H1 (cell line): Measurements from ENCODE around the gene MMP25. TPM values are rescaled to one million over a fixed set of nuclear protein-coding genes. Genes with fewer than 3 reads are reported as not detected.

ENCODE experiments used
- CTCF ChIA-PET: fragments of 300-600 bp; sonication (Branson Sonifier 250); formaldehyde crosslinking; loops from one replicate; lab custom pipeline; 2021; ENCODE audit not compliant: partially characterized antibody; lab: Charles Lee
- POLR2A ChIA-PET: fragments of 300-600 bp; sonication (Branson Sonifier 250); formaldehyde crosslinking; loops from one replicate; lab custom pipeline; 2021; ENCODE audit warnings: inconsistent platforms; ENCODE audit not compliant: partially characterized antibody; lab: Charles Lee
- DNase-seq, 2 experiments: peaks; one replicate each; pipeline versions ENCODE4 v3.0.0 to v3.0.0-alpha.2; 2010 to 2022; ENCODE audit warnings: low spot score in 2 of 2, low read depth in 1 of 2, mixed read lengths in 1 of 2
- FAIRE-seq: peaks from 2 replicates; lab custom pipeline; 2011; peaks lifted over from hg19 to GRCh38; lab: Jason Lieb, UNC
- H2AFZ ChIP-seq: 2 replicates; pipeline ENCODE4 v1.8.1; 2012; ENCODE audit warnings: low read length, inconsistent platforms
- H2AK5ac ChIP-seq: 2 replicates; pipeline ENCODE4 v1.6.1; 2013; ENCODE audit warnings: low read depth, low read length
- H2BK120ac ChIP-seq: replicated peaks from 2 replicates; pipeline ENCODE3; 2013; ENCODE audit warnings: low read depth, low read length, inconsistent platforms
- H2BK12ac ChIP-seq: 2 replicates; pipeline ENCODE4 v1.6.1; 2013; ENCODE audit warnings: low read depth, low read length
- H2BK15ac ChIP-seq: 2 replicates; pipeline ENCODE4 v1.6.1; 2013; ENCODE audit warnings: low read length
- H2BK20ac ChIP-seq: 2 replicates; pipeline ENCODE4 v1.6.1; 2013; ENCODE audit warnings: low read length
- H2BK5ac ChIP-seq: 2 replicates; pipeline ENCODE4 v1.6.1; 2013; ENCODE audit warnings: low read depth, low read length
- H3K14ac ChIP-seq: 2 replicates; pipeline ENCODE4 v1.6.1; 2013; ENCODE audit warnings: inconsistent platforms; ENCODE audit not compliant: insufficient read length
- H3K18ac ChIP-seq: 2 replicates; pipeline ENCODE4 v1.6.1; 2013; ENCODE audit warnings: low read length; ENCODE audit errors: extremely low read depth
- H3K23ac ChIP-seq: 2 replicates; pipeline ENCODE4 v1.6.1; 2013; ENCODE audit warnings: inconsistent platforms; ENCODE audit not compliant: insufficient read length
- H3K23me2 ChIP-seq: 2 replicates; pipeline ENCODE4 v1.6.1; 2013; ENCODE audit warnings: low read depth, low read length
- H3K27ac ChIP-seq: 2 replicates; pipeline ENCODE4 v1.6.1; 2011; ENCODE audit warnings: low read depth, low read length, inconsistent platforms
- H3K27me3 ChIP-seq, 4 experiments: replicated peaks in 1 of 4; 1 replicate in 1 of 4; 2 replicates in 3 of 4; pipeline versions ENCODE4 v1.6.1 to v1.8.1; 2011 to 2013; ENCODE audit warnings: low read length in 3 of 4, mild to moderate bottlenecking in 3 of 4, inconsistent platforms in 2 of 4, mixed read lengths in 2 of 4, moderate library complexity in 1 of 4; ENCODE audit not compliant: control insufficient read depth in 3 of 4, insufficient read depth in 3 of 4; ENCODE audit errors: extremely low read depth in 1 of 4
- H3K36me3 ChIP-seq, 4 experiments: 2 replicates each; pipeline versions ENCODE4 v1.6.1 to v1.8.1; 2011 to 2013; ENCODE audit warnings: mild to moderate bottlenecking in 4 of 4, low read length in 3 of 4, moderate library complexity in 2 of 4, control low read depth in 1 of 4, inconsistent platforms in 1 of 4; ENCODE audit not compliant: insufficient read depth in 4 of 4, control insufficient read depth in 2 of 4
- H3K4ac ChIP-seq: replicated peaks from 2 replicates; pipeline ENCODE3; 2013; ENCODE audit warnings: low read length, low read depth, mixed read lengths, inconsistent platforms; ENCODE audit not compliant: insufficient read length
- H3K4me1 ChIP-seq, 4 experiments: replicated peaks in 1 of 4; 1 replicate in 1 of 4; 2 replicates in 3 of 4; pipeline versions ENCODE4 v1.6.1 to v1.8.1; 2011 to 2013; ENCODE audit warnings: low read length in 3 of 4, inconsistent platforms in 2 of 4, mixed read lengths in 1 of 4; ENCODE audit not compliant: insufficient read depth in 4 of 4, control insufficient read depth in 3 of 4
- H3K4me2 ChIP-seq, 2 experiments: 2 replicates each; pipeline versions ENCODE4 v1.6.1 to v1.8.1; 2011 to 2013; ENCODE audit warnings: low read depth in 2 of 2, low read length in 2 of 2, control low read depth in 1 of 2, inconsistent platforms in 1 of 2, mild to moderate bottlenecking in 1 of 2; ENCODE audit not compliant: insufficient read depth in 1 of 2
- H3K4me3 ChIP-seq, 4 experiments: fragments of 200-600, 300-600 bp in 1 of 4; sonication (generic), shearing (Covaris generic), sonication (Bioruptor Twin) in 1 of 4; 2 replicates each; pipeline versions ENCODE4 v1.5.1 to v1.8.1; 2011 to 2016; ENCODE audit warnings: low read length in 4 of 4, low read depth in 3 of 4, control low read depth in 2 of 4, inconsistent platforms in 2 of 4, mild to moderate bottlenecking in 2 of 4, mixed read lengths in 1 of 4, moderate library complexity in 1 of 4; ENCODE audit not compliant: insufficient read depth in 2 of 4; ENCODE audit errors: extremely low read depth in 1 of 4
- H3K56ac ChIP-seq: replicated peaks from 2 replicates; pipeline ENCODE3; 2013; ENCODE audit warnings: low read depth, mild to moderate bottlenecking, mixed read lengths, low read length, inconsistent platforms; ENCODE audit not compliant: insufficient read length
- H3K79me1 ChIP-seq: 2 replicates; pipeline ENCODE4 v1.6.1; 2013; ENCODE audit warnings: low read depth, low read length, control low read depth
- H3K79me2 ChIP-seq, 2 experiments: 2 replicates each; pipeline versions ENCODE4 v1.6.1 to v1.8.1; 2012 to 2013; ENCODE audit warnings: low read length in 2 of 2, mild to moderate bottlenecking in 2 of 2, inconsistent platforms in 1 of 2; ENCODE audit not compliant: insufficient read depth in 2 of 2, control insufficient read depth in 1 of 2
- H3K9ac ChIP-seq, 4 experiments: replicated peaks in 1 of 4; 1 replicate in 1 of 4; 2 replicates in 3 of 4; pipeline versions ENCODE4 v1.6.1 to v1.8.1; 2011 to 2013; ENCODE audit warnings: low read depth in 3 of 4, low read length in 3 of 4, control low read depth in 2 of 4, mild to moderate bottlenecking in 2 of 4, moderate library complexity in 2 of 4, inconsistent platforms in 1 of 4; ENCODE audit errors: extremely low read depth in 1 of 4
- H3K9me3 ChIP-seq, 2 experiments: 2 replicates each; pipeline versions ENCODE4 v1.6.1 to v1.8.1; 2012 to 2013; ENCODE audit warnings: mild to moderate bottlenecking in 2 of 2, moderate library complexity in 2 of 2, control low read depth in 1 of 2, inconsistent platforms in 1 of 2, low read depth in 1 of 2, low read length in 1 of 2, mixed read lengths in 1 of 2; ENCODE audit not compliant: insufficient read depth in 2 of 2
- H4K20me1 ChIP-seq, 2 experiments: replicated peaks in 1 of 2; 2 replicates each; pipeline versions ENCODE3 to v1.8.1; 2011 to 2013; ENCODE audit warnings: inconsistent platforms in 2 of 2, low read length in 2 of 2, mild to moderate bottlenecking in 1 of 2; ENCODE audit not compliant: insufficient read depth in 2 of 2, control insufficient read depth in 1 of 2
- H4K5ac ChIP-seq: 2 replicates; pipeline ENCODE4 v1.6.1; 2013; ENCODE audit warnings: low read length, low read depth, mixed read lengths, inconsistent platforms; ENCODE audit not compliant: insufficient read length
- H4K8ac ChIP-seq: 2 replicates; pipeline ENCODE4 v1.8.0; 2013; ENCODE audit warnings: mild to moderate bottlenecking, moderate library complexity, low read length, inconsistent platforms; ENCODE audit not compliant: insufficient read depth; ENCODE audit errors: extremely low read depth
- H4K91ac ChIP-seq: replicated peaks from 2 replicates; pipeline ENCODE3; 2013; ENCODE audit warnings: low read length, mixed read lengths, inconsistent platforms; ENCODE audit not compliant: insufficient read length
- ASH2L ChIP-seq: fragments of 200-600, 300-600 bp; sonication (generic); IDR thresholded peaks from one replicate; pipeline ENCODE4 v1.7.1; 2017; ENCODE audit warnings: low read length
- POLR2A ChIP-seq, 2 experiments: IDR thresholded peaks; 1 replicate in 1 of 2; 2 replicates in 1 of 2; pipeline ENCODE4 v1.6.1; 2011; ENCODE audit warnings: low read depth in 2 of 2, low read length in 2 of 2, mild to moderate bottlenecking in 2 of 2; ENCODE audit errors: control extremely low read depth in 1 of 2
- POLR2AphosphoS5 ChIP-seq: IDR thresholded peaks from 2 replicates; pipeline ENCODE4 v1.6.1; 2011; ENCODE audit warnings: low read depth, low read length
- SIN3A ChIP-seq, 2 experiments: IDR thresholded peaks in 1 of 2; conservative IDR thresholded peaks in 1 of 2; 2 replicates each; pipeline ENCODE4 v1.6.1; 2011 to 2012; ENCODE audit warnings: low read length in 2 of 2, improper control_type of control experiment in 1 of 2, low read depth in 1 of 2, mild to moderate bottlenecking in 1 of 2
- WGBS, 2 experiments: shearing (Covaris generic) in 1 of 2; methylation state at CpG; one replicate each; pipeline versions ENCODE4 v1.1.6 to v1.1.7; 2013 to 2015; ENCODE audit warnings: low lambda C conversion rate in 2 of 2, mixed read lengths in 2 of 2, inconsistent platforms in 1 of 2, low coverage in 1 of 2, missing lambda C conversion rate in 1 of 2; ENCODE audit not compliant: insufficient replicate concordance in 2 of 2, insufficient coverage in 1 of 2, insufficient read length in 1 of 2; ENCODE audit errors: extremely low coverage in 1 of 2, missing lambda C conversion rate in 1 of 2; 5-methylcytosine and 5-hydroxymethylcytosine counted together
- polyA plus RNA-seq, 7 experiments: library from polyadenylated mRNA; depleted of rRNA in 3 of 7; stranded (reverse) in 5 of 7; unstranded in 2 of 7; fragments of >200 nt in 5 of 7; fragments of 200-250 nt in 2 of 7; gene quantifications; 1 replicate in 5 of 7; 2 replicates in 1 of 7; 4 replicates in 1 of 7; pipeline versions ENCODE4 v1.2.1 to v1.2.3, GENCODE V29; 2011 to 2013; ENCODE audit warnings: missing spikeins in 2 of 7, mixed read lengths in 2 of 7
- total RNA-seq: library from RNA; stranded (reverse); fragmentation: NEBNext Ultra II Directional; extraction: Animal tissue kit (Norgen Biotek cat#: 25700); gene quantifications from 2 replicates; pipeline ENCODE4 v1.2.1, GENCODE V29; 2021

The MMP25 gene
- total and polyA plus RNA-seq, 2 of the 8 experiments (the other 6 are each of a cell fraction or from before 2014, with no cell fraction given), result 7.7 to 26.7 TPM

DNA sequence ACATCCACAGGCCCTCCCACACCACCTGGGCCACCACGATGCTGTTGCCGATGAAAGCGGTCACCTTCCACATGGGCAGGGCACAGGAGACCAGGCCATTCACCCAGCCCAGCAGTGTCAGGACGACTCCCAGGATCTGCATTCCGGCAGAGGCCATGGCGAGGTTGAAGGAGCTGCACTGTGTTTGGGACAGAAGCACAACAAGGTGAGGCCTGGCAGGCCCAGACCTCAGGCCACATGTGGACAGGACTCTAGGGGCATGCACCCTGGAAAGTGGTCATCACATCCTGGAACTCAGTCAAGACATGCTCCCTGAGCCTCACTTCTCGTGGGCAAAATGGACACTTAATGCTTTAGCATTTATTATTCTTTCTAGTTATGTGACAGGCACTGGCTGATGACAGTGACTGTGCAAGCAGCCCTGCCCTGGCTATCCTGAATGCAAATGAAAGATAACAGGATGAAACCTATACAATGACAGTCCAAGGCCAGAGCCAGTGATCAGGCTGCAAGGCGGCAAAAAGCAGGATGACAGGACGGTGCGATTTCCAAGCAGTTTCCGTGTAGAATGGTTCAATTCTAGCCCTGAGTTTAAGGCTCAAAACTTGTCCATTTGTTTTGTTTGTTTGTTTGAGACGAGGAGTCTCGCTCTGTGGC lies 30.4 kb upstream of the MMP25 start:
- H3K79me1 ChIP-seq, result peaks cover 11% of the 10 kb centered on the region; the same call in 1 of the 2 replicates
- H3K23me2 ChIP-seq, result peaks cover 23% of the 10 kb centered on the region
- H3K36me3 ChIP-seq, result peaks cover 6 to 20% (median 12%) of the 10 kb centered on the region in 4 experiments; a peak in 7 of 8 replicates
- DNase-seq, result no peak
- CTCF ChIA-PET, result interaction anchor here (0.5 to 11.3 kb wide), 3 partner anchors 12 to 45 kb away, joined by 3 to 213 read pairs (median 3); no protein-coding TSS in a partner anchor
- peaks cover 8 to 42% (median 36%) of the 10 kb centered on the region in 4 experiments for H3K4me1 ChIP-seq
- no peak overlapping the region for H3K27ac ChIP-seq
- H2BK5ac ChIP-seq, result peak overlapping the region; percentile 35; the same call in 1 of the 2 replicates
- peak overlapping the region; percentile 60 to 66 for H3K4me2 ChIP-seq
- H2BK15ac ChIP-seq, result no peak overlapping the region
- peak overlapping the region; percentile 85; the same call in 1 of the 2 replicates for H2BK12ac ChIP-seq
- H2AFZ ChIP-seq, result no peak overlapping the region
- no peak overlapping the region for H4K91ac ChIP-seq
- H3K23ac ChIP-seq, result no peak overlapping the region
- 0 out of 2 replicates have a peak overlapping the region, but pooled peaks have one; percentile 78 for H4K8ac ChIP-seq
- H2AK5ac ChIP-seq, result no peak overlapping the region
- TF ChIP-seq POLR2A (IDR thresholded peaks at IDR 0.05; ENCODE audit: control extremely low read depth in 1 of 2, low read depth in 2 of 2, low read length in 2 of 2) (peak; percentile 38 to 41; a peak in 2 of 3 replicates), ASH2L (no peak), SIN3A (conservative IDR thresholded peaks at IDR 0.05 in 1 of 2, IDR thresholded peaks at IDR 0.05 in 1 of 2; ENCODE audit: low read depth in 1 of 2, low read length in 2 of 2) (no peak), POLR2AphosphoS5 (peak; percentile 85)
- TF ChIP-seq, all 59 proteins: peak for 2
- H3K56ac ChIP-seq, result no peak overlapping the region
- peak overlapping the region; percentile 4 to 39 (median 20); a peak in 5 of 8 replicates for H3K4me3 ChIP-seq
- no peaks in the 10 kb centered on the region; a peak in 1 of 7 replicates for H3K27me3 ChIP-seq
- no peaks in the 10 kb centered on the region for H3K9me3 ChIP-seq
- no peak overlapping the region for H2BK120ac ChIP-seq
- 87% methylated on average over 13 of the region's 13 CpGs; no CpG with 5 or more reads in 1 of the 2 experiments for WGBS, 2 experiments
- H3K4ac ChIP-seq, result no peak overlapping the region
- H3K79me2 ChIP-seq, result peaks cover 11 to 32% of the 10 kb centered on the region in 2 experiments
- H4K5ac ChIP-seq, result no peak overlapping the region
- POLR2A ChIA-PET, result interaction anchor here (0.6 to 35.7 kb wide), 9 partner anchors 1 to 120 kb away, joined by 3 to 1808 read pairs (median 12); partner anchors contain the start of genes BICDL2, CLDN6, CLDN9 and HCFC1R1
- H2BK20ac ChIP-seq, result no peak overlapping the region
- FAIRE-seq, result no peak
- peaks cover 16 to 32% of the 10 kb centered on the region in 2 experiments for H4K20me1 ChIP-seq
- peak overlapping the region in 1 of 4 experiments; percentile 10; a peak in 2 of 7 replicates for H3K9ac ChIP-seq
- H3K18ac ChIP-seq, result no peak overlapping the region
- H3K14ac ChIP-seq, result no peak overlapping the region
